Measurements from ENCODE around the gene PSG2.
"Not testable (repeated sequence)": the region's sequence is repeated elsewhere in the genome, so short reads cannot be mapped to it uniquely, and the experiment has no call there.

DNA sequence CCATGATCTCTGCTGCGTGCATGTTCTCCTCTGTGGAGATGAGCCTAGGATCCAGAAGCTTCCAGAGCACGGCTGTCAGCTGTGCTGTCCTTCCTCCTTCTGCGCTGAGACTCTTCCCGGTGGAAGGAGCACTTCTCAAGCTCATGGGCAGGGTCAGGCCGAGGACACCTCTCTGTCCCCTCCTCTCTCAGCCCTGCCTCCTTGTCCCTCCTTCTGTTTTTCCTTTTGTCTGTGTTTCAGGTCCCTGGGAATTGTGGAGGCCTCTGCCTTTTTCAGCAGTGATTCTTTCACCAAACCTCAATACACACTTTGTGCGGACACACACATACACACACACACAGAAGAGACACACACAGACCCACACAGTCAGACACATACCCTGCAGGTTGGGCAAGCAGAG, 56.1 kb downstream of the PSG2 start, which contains the start of gene PSG11:
- not testable (repeated sequence) for TF ChIP-seq POLR2A, POLR2AphosphoS5 (IDR thresholded peaks at IDR 0.05; ENCODE audit: low read depth, low read length)
